GM12874 (cell line): ENCODE results near the gene FCHSD2.

Experiments used
- CTCF ChIP-seq: IDR thresholded peaks from 2 replicates; pipeline ENCODE4 v1.5.1; 2011; ENCODE audit warnings: low read depth, mild to moderate bottlenecking, control low read depth, low read length, moderate library complexity; ENCODE audit not compliant: insufficient read depth

FCHSD2 gene

DNA sequence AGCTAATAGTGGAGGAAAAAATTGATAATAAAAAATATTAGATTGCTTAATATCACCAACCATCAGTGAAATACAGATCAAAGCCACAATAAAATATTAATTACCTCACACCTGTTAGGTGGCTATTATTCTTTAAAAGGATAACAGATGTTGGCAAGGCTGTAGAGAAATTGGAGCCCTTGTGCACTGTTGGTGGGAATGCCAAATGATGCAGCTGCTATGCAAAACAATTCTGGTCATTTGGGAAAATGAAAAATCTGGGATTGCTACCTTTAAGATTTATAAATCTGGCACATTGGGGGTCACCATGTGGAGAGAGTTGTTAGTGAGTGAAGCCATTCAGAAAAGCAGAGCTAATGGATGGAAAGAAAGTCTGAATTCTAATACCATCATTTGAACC, 143.4 kb downstream of the FCHSD2 start:
- TF ChIP-seq CTCF: no peak

- TF ChIP-seq CTCF: no peak
Observed at GRCh38 chr11:72996959-72997358, 145.2 kb downstream of the FCHSD2 start.

DNA sequence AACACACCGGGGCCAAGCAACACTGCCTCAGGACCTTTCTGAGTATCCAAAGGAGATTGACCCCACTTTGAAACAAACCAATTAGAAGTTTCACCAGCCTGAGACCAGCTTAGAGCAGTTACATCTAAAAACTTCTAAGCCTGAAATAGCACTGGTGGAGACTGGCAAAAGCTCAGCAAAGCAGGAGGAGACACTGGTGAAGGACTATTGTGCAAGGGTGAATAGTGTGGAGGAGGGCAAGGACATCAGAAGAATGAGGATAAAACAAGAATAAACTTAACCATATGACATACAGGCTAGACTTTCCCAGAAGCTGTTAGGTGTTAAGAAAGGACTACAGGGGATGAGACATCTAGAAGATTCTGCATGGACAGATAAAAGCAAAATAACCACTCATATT, 152.4 kb downstream of the FCHSD2 start:
- no peak for TF ChIP-seq CTCF

DNA sequence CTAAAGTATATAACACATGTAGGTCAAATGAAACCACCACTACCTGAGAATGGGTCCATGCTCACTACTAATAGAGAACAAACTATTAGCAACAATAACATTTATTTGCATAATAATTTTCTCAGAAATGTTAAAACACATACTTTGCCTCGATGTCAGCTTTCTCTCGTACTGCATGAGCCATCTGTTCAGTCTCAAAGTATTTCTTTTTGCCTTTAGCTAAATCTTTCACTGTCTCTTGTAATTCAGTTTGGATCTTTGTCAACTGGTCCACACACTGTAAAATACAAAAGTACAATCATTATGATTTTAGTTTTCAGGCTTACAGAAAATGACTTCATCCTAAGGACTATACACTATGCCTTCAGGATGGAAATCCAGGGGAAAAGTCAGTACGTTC, 153.3 kb downstream of the FCHSD2 start:
- no peak for TF ChIP-seq CTCF

GRCh38 chr11:72985645-72986044, 156.5 kb downstream of the FCHSD2 start:
- TF ChIP-seq CTCF: no peak

DNA sequence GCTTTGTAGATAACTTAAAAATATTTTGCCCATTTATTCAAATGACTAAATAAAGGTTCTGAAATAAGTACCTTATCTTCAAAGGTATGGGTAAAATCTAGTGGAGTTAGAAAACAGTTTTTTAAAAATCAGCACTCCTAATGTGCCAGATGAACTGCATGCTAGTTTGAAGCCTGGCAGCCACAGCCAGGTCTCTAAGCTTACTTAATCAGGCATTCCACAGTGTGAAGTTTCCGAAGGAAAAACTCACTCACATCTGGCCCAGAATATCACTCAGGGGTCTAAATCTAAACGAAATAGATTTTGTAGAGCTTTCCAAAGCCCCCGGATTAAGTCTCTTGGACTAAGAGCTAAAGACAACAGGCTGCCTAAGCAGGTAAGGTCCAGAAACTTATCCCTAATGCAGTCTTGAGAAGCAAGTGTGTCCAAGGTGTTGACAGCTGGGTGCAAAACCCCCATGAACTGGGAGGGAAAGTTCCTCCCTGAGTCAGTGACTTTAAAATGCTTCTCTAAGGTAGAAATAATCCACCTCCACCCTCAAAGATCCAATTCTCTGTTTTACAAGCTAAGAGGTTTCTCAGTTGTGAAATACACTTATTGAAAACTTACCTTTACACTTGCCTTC, 157.6 kb downstream of the FCHSD2 start:
- no peak for TF ChIP-seq CTCF

- TF ChIP-seq CTCF: no peak
Observed at GRCh38 chr11:72983560-72983959, 158.6 kb downstream of the FCHSD2 start.
